AG10803 (cell line): ENCODE results near the gene NLRP6.
"Not testable (repeated sequence)": the region's sequence is repeated elsewhere in the genome, so short reads cannot be mapped to it uniquely, and the experiment has no call there.

Experiments
- DNase-seq: peaks from one replicate; pipeline ENCODE4 v3.0.0; 2010; ENCODE audit warnings: low read depth
- H3K4me3 ChIP-seq: 2 replicates; pipeline ENCODE4 v1.5.1; 2011; ENCODE audit warnings: mild to moderate bottlenecking, low read length, control low read depth
- TF ChIP-seq, protein P1 (sequence below): conservative IDR thresholded peaks from 2 replicates; pipeline ENCODE4 v1.5.1; 2011; ENCODE audit warnings: mild to moderate bottlenecking, low read length, control low read depth, inconsistent platforms

NLRP6 gene

DNA sequence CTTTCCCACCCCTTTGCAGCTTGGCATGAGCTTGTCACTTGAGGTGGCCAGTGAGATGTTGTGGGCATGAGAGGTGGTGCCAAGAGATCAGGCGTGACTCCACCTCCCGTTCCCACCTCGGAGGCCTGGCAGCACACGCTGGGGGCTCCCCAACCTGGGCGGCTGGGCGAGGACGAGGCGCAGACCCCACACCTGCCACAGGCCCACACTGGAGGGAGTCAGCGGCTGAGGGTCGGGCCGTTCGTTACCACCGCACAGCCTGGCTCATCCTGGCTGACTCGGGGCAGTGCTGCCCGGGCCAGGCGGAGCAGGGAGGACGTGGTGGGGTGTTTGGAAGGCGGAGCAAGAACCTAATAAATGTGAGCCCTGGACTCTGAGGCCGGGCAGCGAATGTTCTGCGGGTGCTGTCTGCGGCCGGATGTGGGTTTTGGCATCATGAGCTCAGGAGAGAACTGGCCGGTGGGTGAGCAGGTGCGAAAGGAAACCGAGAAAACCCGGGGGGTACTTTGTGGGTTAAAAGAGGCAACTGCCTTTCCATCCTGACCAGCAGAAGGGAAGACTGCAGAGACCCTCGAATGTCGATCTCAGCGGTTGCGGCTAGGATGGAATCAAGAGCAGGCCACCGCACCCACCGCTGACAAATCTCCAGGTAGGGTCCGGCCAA is 52.6 kb downstream of the NLRP6 start:
- TF ChIP-seq, protein P1, sequence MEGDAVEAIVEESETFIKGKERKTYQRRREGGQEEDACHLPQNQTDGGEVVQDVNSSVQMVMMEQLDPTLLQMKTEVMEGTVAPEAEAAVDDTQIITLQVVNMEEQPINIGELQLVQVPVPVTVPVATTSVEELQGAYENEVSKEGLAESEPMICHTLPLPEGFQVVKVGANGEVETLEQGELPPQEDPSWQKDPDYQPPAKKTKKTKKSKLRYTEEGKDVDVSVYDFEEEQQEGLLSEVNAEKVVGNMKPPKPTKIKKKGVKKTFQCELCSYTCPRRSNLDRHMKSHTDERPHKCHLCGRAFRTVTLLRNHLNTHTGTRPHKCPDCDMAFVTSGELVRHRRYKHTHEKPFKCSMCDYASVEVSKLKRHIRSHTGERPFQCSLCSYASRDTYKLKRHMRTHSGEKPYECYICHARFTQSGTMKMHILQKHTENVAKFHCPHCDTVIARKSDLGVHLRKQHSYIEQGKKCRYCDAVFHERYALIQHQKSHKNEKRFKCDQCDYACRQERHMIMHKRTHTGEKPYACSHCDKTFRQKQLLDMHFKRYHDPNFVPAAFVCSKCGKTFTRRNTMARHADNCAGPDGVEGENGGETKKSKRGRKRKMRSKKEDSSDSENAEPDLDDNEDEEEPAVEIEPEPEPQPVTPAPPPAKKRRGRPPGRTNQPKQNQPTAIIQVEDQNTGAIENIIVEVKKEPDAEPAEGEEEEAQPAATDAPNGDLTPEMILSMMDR: no peak
- DNase-seq: no peak
- H3K4me3 ChIP-seq: no peak overlapping the region

DNA sequence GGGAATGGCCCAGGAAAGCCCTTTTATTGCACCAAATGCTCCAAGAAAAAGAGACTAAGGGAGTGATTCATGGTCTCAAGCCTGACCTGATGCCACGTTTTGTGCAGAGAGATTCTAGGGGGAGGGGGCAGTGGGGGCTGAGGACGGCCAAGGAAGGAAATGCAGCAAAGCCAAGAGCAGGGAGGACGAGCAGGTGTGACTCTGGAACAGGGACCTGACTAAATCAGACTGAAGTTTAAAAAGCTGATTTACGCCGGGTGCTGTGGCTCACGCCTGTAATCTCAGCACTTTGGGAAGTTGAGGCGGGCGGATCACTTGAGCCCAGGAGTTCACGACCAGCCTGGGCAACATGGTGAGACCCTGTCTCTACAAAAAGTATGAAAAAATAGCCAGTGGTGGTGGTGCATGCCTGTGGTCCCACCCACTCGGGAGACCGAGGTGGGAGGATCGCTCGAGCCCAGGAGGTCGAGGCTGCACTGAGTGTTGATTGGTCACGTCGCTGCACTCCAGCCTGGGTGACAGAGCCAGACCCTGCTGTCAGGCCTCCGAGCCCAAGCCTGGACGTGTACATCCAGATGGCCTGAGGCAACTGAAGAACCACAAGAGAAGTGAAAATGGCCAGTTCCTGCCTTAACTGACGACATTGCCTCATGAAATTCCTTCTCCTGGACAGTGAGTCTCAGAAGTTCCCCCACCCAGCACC is 53.3 kb downstream of the NLRP6 start:
- DNase-seq: no peak
- H3K4me3 ChIP-seq: no peak overlapping the region
- TF ChIP-seq, protein P1: no peak

DNA sequence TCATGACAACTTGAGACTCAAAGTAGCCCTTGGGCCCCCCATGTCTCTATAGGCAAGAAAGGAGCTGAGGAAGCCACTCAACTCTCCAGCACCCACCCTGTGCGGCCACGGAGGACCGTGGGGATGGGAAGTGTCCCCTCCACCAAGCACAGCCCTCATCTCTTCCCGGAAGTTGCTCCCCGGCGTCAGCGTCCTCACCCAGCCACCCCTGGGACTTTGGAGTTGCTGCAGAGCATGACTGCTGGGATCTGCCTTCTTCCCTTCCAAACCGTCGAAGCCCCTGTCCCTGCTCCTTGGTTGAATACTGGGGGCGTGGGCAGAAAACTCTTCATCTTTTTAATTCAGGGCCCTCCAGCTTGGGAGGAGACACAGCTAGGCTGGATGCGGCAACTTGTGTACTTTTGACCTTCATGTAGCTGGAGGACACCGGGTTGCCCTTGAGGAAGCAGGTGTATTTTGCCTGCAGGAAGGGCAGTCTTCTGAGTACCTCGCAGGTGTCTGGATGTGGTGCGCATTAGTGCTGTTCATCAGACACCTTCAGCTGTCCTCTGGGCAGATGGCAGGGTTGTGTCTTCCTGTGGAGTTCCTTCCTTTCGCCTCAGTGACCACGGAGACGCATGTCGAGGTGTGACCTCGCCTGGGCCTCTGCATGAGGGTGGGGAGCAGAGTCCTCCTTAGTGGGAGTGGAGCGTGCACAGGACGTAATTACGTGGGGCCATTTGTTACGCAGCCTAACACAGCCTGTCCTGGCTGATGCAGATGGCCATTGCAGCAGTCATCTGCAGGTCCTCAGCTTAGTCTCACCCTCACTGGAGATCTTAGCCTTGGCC is 54.7 kb downstream of the NLRP6 start:
- DNase-seq: no peak
- TF ChIP-seq, protein P1: no peak
- H3K4me3 ChIP-seq: no peak overlapping the region

DNA sequence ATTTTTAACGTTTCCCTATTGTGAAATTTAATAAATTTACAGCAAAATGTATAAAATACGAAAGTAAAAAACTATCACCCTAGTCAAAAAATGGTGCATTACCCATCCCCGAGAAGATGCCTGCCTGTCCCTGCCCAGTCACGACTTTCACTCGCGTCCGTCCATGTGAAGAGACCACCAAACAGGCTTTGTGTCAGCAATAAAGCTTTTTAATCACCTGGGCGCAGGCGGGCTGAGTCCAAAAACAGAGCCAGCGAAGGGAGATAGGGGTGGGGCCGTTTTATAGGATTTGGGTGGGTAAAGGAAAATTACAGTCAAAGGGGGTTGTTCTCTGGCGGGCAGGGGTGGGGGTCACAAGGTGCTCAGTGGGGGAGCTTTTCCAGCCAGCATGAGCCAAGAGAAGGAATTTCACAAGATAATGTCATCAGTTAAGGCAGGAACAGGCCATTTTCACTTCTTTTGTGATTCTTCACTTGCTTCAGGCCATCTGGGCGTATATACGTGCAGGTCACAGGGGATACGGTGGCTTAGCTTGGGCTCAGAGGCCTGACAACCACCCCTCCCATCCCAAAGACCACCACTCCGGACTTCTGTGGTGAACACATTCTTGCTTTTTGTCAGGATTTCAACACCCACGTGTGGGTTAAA is 55.5 kb downstream of the NLRP6 start:
- DNase-seq: not testable (repeated sequence)

DNA sequence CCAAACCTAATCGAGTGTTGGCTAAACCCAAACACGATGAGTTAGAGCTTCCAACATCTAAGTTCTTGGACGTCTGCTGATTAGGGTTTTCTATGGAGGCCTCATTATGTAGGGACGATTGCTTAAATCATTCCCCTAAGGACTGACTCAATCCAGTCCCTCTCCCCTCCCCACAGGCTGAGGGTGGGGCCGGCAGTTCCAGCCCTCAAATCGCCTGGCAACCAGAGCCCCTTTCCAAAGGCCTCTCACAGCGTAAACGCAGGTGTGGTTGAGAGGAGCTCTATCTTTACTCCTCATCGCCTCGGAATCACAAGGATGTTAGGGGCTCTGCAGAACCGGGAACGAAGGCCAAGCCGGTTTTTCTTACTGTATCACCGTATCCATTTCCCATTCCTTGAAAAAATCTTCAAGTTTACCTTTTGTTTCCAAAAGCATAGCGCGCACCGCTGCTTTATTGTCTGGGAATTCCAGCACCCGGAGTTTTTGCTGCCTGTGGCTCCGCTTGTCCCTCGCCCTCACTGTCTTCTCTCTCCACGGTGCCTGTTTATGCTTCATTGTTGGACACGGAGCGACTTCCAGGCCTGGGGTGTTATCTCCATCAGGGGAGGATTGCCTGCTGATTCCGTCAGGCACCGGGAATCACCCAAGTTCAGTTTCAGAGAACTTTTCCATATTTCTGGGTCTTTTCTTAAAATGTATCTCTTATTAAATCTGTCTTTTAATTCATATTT is 56.2 kb downstream of the NLRP6 start:
- H3K4me3 ChIP-seq: no peak overlapping the region
- TF ChIP-seq, protein P1: no peak
- DNase-seq: no peak

More for the DNA sequence above, 55.5 kb downstream of the NLRP6 start:
- H3K4me3 ChIP-seq: not testable (repeated sequence)
